Lower leg skin (tissue), 3 donors: ENCODE results near the gene FBXO31.
"Not testable (repeated sequence)": the region's sequence is repeated elsewhere in the genome, so short reads cannot be mapped to it uniquely, and the experiment has no call there.

ENCODE experiments used
- CTCF ChIP-seq, 3 donors: fragments of 450-650 bp; IDR thresholded peaks; one replicate each; pipeline ENCODE4 v1.5.1; 2016; ENCODE audit warnings: antibody characterized with exemption in 3 of 3, mild to moderate bottlenecking in 3 of 3, moderate library complexity in 2 of 3
- POLR2A ChIP-seq, 2 donors: fragments of 450-650 bp; IDR thresholded peaks; one replicate each; pipeline ENCODE4 v1.6.1; 2016 to 2017; ENCODE audit warnings: antibody characterized with exemption in 2 of 2, mild to moderate bottlenecking in 1 of 2, moderate library complexity in 1 of 2

- TF ChIP-seq POLR2A, CTCF (IDR thresholded peaks at IDR 0.05): not testable (repeated sequence)
These were observed 1.2 kb upstream of the FBXO31 start for GRCh38 chr16:87384875-87385167.
